Measurements from ENCODE around the gene TBX2. TPM values are rescaled to one million over a fixed set of nuclear protein-coding genes. Genes with fewer than 3 reads are reported as not detected.
A peak's percentile ranks its signal among the peaks of the same experiment; 100 is the strongest.

The TBX2 gene
- total RNA-seq, 3 donors from 2014 or later: 6.6 to 9.0 (median 8.2) TPM

DNA sequence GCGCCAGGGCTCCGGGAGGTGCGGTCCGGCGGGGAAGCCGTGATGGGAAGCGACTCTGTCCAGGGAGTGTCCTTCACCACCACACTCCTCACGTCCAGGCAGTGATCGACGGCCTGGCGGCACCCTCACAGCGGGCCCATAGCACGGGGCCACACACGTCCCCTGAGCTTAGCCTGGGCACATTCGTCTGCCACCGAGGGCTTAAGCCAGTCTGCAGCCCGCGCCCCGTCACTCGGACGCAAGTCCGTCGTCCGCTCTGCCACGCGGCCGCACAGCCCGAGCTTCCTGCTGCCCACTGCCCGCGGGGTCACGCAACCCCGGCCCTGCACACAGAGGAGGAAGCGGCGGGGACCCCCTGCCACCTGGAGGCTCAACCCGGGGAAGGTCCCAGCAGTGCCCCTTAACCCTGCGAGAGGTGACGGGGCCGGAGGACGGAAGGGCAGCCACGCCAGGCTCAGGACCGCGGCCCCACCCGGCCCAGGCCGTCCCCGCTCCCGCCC lies 3.0 kb upstream of the TBX2 start:
- no peak overlapping the region for H3K4me3 ChIP-seq
- H3K4me1 ChIP-seq (ENCODE audit: low read depth): peaks cover 26% of the 10 kb centered on the region
- no peaks in the 10 kb centered on the region for H3K36me3 ChIP-seq (ENCODE audit: low read depth)
- TF ChIP-seq CTCF (IDR thresholded peaks at IDR 0.05): no peak
- DNase-seq: peak in 1 of 3 donors; percentile 46
- no peaks in the 10 kb centered on the region for H3K9me3 ChIP-seq
- peak; percentile 2 for ATAC-seq
- intact Hi-C loops (cut with DNase I, micrococcal nuclease): loop anchor here in 1 of 2 donors (10.0 kb wide), 1 partner anchor 402 kb away; no protein-coding TSS in a partner anchor

DNA sequence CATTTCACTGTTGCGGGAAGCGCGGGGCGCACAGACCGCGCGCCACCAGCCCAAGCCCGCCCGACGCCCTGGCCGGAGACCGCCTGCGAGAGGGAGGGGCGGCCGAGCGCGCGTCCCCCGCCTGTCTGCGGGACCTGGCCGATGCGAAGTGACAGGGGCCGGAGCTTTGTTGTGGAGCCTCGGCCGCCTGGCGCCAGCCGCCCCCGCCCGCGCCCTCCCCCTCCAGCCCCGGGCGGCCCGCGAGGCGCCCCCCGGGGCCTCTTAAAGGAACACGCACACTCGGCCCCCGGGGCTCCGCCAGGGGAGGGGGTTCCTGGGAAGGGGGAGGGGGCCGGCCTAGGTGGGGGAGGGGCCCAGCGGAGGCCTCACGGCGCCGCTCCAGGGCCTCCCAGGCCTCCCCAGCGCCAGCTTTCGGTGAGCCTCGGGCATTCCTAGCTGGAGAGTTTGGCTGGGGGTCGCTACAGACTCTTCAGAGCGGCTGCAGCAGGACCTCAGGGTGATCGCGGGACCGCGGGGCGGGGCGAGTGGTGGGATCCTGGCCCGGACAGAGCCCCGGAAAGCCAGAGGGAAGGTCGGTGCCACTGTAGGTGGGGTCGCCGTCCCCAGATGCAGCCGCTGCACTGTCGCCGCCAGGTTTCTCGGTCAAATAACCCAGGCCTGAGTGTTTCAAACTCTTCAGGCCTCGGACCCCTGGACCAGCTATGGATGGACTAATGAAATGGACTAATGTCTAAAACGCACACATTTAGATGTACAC lies 2.4 kb upstream of the TBX2 start:
- ATAC-seq: no peak
- DNase-seq: peak in 1 of 3 donors; percentile 49
- peaks cover 26% of the 10 kb centered on the region for H3K4me1 ChIP-seq (ENCODE audit: low read depth)
- no peak for TF ChIP-seq CTCF (IDR thresholded peaks at IDR 0.05)
- no peak overlapping the region for H3K4me3 ChIP-seq
- intact Hi-C loops (cut with DNase I, micrococcal nuclease): loop anchor here in 1 of 2 donors (10.0 kb wide), 1 partner anchor 402 kb away; no protein-coding TSS in a partner anchor
- no peaks in the 10 kb centered on the region for H3K36me3 ChIP-seq (ENCODE audit: low read depth)
- H3K9me3 ChIP-seq: no peaks in the 10 kb centered on the region

- Histone ChIP-seq H3K4me3 (no peak overlapping the region), H3K4me1 (ENCODE audit: low read depth) (peaks cover 33% of the 10 kb centered on the region), H3K36me3 (ENCODE audit: low read depth) (no peaks in the 10 kb centered on the region), H3K9me3 (no peaks in the 10 kb centered on the region)
- no peak for TF ChIP-seq CTCF (IDR thresholded peaks at IDR 0.05)
- DNase-seq (peak in 1 of 3 donors; percentile 0), ATAC-seq (no peak)
- intact Hi-C loops (cut with DNase I, micrococcal nuclease): loop anchor here in 1 of 2 donors (10.0 kb wide), 1 partner anchor 404 kb away; no protein-coding TSS in a partner anchor
Measured at GRCh38 chr17:61398721-61399130, 917 bp upstream of the TBX2 start.

- no peaks in the 10 kb centered on the region for H3K36me3 ChIP-seq (ENCODE audit: low read depth)
- no peak for TF ChIP-seq CTCF (IDR thresholded peaks at IDR 0.05)
- peak overlapping the region; percentile 4 for H3K4me3 ChIP-seq
- no peaks in the 10 kb centered on the region for H3K9me3 ChIP-seq
- intact Hi-C loops (cut with DNase I, micrococcal nuclease): loop anchor here in 1 of 2 donors (10.0 kb wide), 1 partner anchor 395 kb away; no protein-coding TSS in a partner anchor
- peaks cover 42% of the 10 kb centered on the region for H3K4me1 ChIP-seq (ENCODE audit: low read depth)
- no peak for ATAC-seq
- DNase-seq: peak in 1 of 3 donors; percentile 40
Measured at GRCh38 chr17:61400066-61400716, 548 bp downstream of the TBX2 start.

DNA sequence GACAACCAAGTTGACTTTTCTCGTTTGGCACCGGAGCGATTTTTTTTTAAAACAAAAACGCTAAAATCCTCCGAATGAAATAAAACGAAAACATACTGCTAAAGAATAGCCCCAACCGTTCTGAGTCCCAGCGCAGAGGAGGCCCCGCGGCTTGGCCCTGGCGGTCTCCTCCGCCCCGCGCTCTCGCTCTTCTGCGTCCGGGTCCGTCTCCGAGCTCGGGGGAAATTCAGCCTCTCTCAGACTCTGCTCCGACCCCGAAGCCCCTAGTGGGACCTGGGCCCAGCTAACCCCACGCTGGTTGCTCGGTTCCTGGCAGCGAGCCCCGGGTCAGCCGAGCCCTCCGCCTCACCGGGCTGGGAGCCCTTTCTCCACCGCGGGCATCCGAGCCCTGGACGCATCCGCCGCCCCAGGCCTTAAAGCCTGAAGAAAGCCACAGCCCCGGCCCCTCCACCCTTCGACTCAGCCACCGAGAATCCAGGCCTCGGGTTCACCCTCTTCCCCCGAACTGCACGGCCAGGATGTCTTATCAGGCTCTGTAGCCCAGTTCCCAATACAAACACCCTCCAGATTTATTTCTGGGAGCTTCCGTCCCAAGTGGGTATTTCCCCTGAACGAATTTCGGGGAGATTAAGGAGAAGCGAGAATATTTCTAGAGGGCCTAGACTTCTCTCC lies 1.2 kb downstream of the TBX2 start:
- ATAC-seq (no peak), DNase-seq (peak in 1 of 3 donors; percentile 42)
- TF ChIP-seq CTCF (IDR thresholded peaks at IDR 0.05): no peak
- Histone ChIP-seq H3K4me3 (peak overlapping the region; percentile 11), H3K4me1 (ENCODE audit: low read depth) (peaks cover 42% of the 10 kb centered on the region), H3K9me3 (no peaks in the 10 kb centered on the region), H3K36me3 (ENCODE audit: low read depth) (no peaks in the 10 kb centered on the region)
- intact Hi-C loops (cut with DNase I, micrococcal nuclease): loop anchor here in 1 of 2 donors (10.0 kb wide), 1 partner anchor 396 kb away; no protein-coding TSS in a partner anchor
